HG03457 (cell line): ENCODE data around the gene FAM25G.
"Not testable (repeated sequence)": the region's sequence is repeated elsewhere in the genome, so short reads cannot be mapped to it uniquely, and the experiment has no call there.

Source experiments
- ATAC-seq: cut with Tn5 transposase; IDR thresholded peaks from one replicate; pipeline ENCODE4 v1.9.1; 2021; ENCODE audit warnings: moderate number of reproducible peaks; ENCODE audit not compliant: unreplicated experiment

FAM25G gene

DNA sequence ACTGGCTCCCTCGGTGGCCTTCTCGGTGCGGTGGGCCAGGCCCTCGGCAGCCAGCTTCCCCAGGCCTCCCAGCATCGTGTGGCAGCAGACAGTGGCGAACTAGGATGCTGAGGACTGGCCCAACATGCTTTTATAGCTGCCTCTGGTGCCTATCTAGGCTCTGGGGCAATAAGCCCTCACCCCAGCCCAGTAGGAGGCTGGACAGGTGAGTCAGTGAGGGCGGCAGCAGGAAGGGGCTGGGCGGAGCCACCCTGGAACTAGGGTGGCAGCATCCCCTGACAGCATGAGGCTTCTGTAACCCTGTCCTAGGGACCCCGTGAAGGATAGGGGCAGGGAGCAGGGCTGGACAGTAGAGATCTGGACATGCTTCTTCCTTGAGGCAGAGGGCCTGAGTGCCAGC is at the start of gene FAM25G:
TSS of gene FAM25G (minus strand) at position 101 of the 400 bp plus-strand sequence. CDS start at position 75, 26 bp downstream.
- ATAC-seq: not testable (repeated sequence)

DNA sequence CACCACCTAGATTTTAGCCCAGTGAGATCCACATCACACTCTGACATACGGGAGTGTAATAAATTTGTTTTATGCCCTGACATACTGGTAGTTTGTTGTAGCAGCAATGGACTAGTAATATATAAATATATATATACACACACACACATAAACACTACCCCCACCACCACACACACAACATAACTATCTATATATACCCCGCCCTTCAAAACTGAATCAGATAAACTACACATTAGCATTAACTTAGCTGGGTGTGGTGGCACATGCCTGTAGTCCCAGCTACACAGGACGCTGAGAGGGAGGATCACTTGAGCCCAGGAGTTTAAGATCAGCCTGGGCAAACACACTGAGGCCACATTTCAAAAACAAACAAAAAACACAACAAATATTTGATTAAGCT is 44.9 kb upstream of the FAM25G start:
- not testable (repeated sequence) for ATAC-seq

DNA sequence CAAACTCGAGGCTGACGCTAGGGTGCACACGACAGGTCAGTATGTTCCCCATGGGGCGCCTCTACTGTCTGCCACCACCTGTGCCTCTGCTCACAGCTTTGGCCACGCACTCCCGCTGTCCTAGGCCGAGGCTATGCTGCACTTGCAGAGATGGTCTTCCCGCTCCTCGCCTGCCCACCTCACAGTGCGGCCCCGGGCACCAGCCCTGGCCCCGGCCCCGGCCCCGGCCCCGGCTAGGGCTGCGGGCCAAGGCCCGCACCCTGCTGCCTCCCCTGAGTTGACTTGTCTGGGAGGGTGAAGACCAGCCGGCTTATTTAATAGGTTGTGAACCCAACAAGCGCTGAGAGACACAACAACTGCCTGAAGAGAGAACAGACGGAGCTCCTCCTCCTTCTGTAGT is 32.0 kb upstream of the FAM25G start, which contains the start of gene AGAP9:
TSS of gene AGAP9 (minus strand) at position 164 of the 400 bp plus-strand sequence. CDS start at position 52, 112 bp downstream.
- not testable (repeated sequence) for ATAC-seq

DNA sequence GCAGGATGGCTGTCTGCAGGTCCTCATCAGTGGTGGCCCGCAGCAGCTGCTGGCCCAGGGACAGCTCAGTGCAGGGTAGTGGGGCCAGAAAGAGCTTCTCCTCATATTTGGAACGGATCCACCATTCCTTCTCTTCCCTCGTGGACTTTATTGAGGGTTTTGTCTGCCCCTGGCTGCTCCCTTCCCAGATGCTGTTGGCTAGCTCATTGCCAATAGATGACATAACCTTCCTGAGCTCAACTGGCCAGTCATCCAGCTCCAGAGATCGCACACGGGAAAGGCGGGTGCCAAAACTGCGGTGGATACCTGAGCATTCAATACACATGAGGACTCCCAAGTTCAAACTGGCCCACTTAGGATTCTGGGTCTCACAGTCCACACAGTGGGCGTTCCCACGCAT is 10.8 kb upstream of the FAM25G start:
- ATAC-seq: not testable (repeated sequence)

DNA sequence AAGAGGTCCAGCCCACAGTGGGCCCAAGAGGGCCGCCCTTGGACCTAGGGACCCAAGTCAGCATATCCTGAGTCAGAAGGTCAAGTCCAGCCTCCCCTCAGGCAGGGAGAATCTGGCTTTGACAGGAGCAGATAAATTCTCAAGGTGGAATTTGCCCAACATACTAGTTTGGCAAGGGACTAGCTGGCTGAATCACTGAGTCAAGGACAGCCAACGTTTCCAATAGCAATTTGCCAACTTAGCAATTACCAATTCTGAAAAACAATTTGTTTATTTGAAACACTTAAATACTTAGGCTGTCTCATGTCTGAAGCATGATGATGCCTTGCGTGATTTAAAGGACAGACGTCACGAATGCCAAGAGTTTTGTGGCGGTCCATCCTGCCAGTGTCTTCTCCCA is 2.7 kb upstream of the FAM25G start:
- ATAC-seq: not testable (repeated sequence)

DNA sequence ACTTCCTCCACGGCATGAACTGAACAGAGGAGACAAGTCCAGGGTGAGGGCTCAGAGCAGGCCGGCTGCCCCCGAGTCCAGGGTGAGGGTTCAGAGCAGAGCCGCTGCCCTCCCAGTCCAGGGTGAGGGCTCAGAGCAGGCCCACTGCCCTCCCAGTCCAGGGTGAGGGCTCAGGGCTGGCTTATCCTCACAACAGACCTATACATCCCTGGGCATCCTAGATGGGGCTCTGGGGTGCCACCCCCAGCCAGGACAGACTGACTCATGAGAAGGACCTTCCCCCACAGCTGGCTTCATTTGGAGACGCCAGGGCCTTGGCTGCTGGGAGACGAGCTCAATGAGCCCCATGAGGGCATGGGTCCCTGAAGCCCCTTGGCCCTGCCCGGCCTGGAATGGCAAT is 1.9 kb downstream of the FAM25G start:
- not testable (repeated sequence) for ATAC-seq

DNA sequence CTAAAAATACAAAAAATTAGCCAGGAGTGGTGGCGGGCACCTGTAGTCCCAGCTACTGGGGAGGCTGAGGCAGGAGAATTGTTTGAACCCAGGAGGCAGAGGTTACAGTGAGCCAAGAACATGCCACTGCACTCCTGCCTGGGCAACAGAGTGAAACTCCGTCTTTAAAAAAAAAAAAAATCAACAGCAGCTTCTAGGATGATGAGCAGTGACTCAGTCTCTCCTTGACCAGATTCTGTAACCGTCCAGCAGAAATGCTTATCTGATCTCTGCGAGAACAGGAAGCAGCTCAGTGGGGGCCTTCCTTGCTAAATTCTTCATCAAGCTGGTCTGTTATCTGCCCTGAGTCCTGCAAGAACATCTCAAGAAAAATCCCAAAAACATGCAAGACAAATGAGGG is 5.6 kb downstream of the FAM25G start:
- ATAC-seq: not testable (repeated sequence)

DNA sequence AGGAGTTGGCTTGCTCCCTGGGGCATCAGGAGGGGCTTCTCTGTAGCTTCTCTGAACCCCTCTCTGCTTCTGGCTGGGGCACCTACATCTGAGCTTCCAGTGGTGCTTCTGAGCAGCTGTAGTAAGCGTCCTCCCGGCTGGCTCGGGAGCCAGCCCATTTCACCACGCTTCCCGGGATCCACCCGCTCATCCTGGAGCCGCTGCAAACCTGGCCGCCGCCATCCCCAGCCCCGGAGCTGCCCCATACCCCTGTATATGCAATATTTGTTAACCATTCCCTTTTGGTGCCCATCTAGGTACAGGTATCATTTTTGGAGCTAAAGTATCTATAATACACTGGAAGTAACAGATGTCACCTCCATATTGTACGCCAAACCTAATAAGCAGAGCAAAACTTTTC is 6.7 kb downstream of the FAM25G start:
- not testable (repeated sequence) for ATAC-seq

DNA sequence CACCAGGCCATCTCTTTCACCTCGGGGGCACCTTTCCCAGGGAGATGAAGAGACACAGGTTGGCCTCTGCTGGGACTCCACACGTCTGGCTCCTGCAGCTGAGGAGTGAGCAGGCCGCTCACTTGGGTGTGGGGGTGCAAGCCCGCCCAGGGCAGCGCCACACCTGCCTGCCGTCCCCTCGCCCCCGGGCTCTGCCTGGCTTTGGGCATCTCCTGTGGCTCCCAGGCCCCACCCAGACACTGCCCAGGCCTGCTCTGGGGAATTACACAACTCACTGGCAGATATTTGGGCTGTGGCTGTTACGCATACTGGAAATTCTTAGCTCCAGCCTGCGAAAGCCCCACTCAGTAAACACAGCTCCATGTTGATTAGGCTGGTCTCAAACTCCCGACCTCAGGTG is 7.6 kb downstream of the FAM25G start, which contains the start of gene ANXA8:
TSS of gene ANXA8 (minus strand) at position 193 of the 400 bp plus-strand sequence. CDS start at position 11, 182 bp downstream.
- not testable (repeated sequence) for ATAC-seq

DNA sequence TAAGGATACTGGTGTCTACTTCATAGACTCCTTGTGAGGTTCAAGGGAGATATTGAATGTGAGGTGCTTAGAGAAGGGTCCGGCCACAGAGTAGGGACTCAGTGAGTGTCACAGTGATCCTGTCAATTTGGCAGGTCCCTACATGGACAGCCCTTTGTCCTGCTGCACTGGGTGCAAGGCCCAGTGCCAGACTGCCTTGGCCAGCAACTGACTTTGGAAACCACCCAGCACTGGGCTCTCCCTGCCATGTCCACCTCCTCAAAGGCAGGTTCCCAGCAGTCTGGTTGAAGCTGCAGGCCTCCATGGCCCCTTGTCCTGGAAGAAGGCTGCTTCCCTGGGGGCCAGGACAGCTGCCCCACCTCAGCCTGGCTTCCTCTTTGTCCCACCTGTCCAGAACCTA is 9.1 kb downstream of the FAM25G start:
- ATAC-seq: not testable (repeated sequence)

DNA sequence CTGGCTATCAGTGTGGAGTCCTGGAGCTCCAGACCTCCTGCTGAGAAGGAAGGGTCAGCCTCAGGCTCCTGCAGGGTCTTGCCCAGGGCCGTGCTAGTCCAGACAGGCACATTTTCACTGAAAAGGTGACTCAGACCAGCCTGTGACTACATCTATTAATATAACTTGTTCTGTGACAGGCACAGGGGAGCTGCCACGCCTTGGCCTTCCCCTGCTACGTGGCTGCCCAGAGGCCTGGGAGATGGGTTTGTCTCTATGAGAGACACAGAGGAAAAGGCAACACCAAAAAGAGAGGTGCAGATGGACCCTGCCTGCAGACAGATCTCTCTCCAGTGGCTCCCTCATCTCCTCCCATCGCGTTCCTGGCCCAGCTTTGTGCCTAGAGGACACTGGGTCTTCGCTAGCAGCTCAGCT is 9.7 kb downstream of the FAM25G start:
- not testable (repeated sequence) for ATAC-seq

DNA sequence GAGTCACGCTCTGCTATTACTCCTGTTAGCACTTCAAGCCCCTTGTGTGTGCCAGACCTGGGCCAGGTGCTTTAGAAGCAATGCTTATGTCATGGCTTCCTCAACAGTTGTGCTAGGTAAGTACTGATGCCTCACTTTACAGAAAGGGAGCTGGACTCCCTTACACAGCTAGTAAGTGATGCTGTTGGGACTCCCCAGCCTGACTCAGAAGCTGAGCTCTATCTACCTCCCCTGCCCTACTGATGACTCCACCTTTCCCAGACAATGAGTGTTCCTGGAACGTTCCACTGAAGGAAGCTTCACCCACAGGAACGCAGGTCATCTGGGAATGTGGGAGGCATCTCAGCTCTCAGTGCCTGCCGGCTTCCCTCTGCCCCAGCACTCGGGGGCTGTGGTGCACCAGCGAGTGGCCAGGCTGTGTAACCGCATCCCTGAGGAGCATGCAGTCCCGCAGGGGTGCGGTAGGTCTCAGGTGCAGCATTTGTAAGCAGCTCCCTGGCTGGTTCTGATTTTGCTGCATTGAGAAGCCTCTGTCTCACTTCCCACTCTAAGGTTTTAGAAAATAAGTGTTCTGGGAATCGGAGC is 10.2 kb downstream of the FAM25G start:
- not testable (repeated sequence) for ATAC-seq

DNA sequence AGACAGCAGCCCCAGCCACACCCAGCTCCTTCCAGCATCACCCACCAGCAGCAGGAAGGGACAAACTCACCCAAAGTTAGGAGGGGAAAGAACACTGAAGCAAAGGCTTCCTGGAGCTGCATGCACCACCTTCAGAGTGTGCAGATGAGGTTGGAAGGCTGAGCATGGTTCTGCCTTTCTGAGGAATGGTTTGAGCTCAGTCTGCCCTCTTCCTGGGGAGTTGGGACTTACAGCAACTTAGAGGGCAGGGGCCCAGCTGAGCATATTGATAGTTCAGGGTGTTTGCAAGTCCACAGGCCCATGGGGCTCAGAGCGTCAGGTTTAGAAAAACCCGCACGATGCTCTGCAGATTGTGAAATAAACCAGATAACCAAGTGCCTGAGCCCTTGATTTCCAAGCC is 11.4 kb downstream of the FAM25G start:
- ATAC-seq: not testable (repeated sequence)

DNA sequence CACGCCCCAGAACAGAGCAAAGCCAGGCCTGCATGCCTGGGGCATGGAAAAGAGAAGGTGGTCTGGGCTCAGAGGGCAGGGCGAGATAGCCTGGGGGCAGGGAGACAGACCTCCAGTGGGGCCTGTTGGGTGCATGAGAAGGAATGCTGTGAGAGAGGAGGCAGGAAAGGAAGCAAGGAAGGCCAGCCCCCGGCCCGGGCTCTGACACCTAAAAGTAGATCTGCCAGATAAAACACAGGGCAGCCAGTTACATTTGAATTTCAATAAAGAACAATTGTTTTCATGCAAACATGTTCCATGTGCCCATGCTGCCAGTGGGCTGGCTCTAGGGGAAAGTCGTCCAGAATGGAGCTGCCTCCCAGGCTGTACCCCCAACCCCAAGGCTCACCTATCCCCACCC is 13.4 kb downstream of the FAM25G start:
- not testable (repeated sequence) for ATAC-seq

DNA sequence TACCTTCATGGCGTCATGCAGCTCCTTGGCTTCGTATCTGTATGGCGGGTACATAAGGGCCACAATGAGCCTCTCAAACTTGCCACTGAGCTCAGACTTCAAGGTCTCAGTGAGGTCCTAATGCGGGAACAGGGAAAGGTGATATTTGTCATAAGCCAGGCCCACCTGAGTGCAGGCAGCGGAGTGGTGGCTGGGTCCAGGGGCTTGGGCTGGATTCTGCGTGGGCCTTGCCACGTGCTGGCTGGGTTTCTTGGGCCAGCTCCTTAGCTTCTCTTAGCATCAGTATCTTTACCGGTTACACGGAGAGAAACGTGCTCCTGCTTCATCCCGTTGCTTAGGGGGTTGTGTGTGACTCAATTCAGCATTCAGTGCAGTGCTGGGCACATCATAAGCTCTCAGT is 14.4 kb downstream of the FAM25G start:
- not testable (repeated sequence) for ATAC-seq

DNA sequence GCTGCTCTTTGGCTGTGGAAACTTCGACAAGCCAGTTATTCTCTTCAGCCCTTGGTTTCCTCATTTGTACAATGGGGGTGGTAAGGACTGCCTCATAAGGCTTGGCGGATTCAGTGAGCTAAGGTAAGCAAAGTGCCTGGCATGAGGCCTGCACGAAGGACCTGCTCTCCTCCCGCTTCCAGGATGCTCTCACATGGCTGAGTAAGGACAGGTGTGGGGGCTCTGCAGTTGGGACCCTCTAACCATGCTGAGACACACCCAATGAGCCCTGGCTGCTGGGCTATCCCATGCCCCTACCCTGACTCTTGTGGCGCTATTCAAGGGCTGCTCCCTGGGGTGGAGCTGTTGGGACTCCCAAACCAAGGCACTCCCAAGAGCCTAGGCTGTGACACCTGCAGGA is 16.4 kb downstream of the FAM25G start:
- not testable (repeated sequence) for ATAC-seq

DNA sequence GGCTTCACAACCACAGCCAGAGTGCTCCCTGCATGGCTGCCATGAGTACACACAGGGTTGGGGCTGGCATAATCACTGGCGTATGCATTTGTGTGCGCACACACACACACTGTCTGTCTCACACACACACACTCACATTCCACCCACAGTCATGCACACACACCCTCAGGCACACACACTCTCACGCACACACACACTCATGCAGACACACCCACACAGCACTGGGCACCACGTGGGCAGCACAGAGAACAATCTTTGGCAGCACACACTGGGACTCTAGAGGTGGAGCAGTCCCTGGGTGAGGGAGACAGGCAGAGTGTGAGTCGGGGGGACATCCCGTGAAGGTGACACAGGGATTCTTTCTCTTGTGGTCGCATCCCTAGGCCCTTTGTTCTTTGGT is 18.0 kb downstream of the FAM25G start:
- ATAC-seq: not testable (repeated sequence)

DNA sequence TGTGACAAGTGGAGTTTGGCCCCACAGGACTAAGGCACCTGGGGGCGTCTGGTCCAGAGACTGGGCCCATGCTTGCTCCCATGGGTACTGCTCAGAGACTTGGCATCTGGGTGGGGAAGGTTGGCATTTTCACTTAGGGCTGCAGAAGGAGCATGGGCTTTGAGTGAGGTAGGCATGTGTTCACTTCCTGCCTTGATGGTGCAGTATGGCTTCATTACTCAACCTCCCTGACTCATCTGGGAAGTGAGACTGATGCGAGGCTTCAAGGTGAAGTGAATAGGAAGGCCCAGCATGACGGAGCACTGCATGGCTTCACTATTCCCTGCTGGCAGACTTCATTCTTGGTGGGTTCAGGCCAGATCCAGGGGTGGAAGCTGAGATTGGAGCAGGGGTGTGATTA is 18.9 kb downstream of the FAM25G start:
- ATAC-seq: not testable (repeated sequence)

DNA sequence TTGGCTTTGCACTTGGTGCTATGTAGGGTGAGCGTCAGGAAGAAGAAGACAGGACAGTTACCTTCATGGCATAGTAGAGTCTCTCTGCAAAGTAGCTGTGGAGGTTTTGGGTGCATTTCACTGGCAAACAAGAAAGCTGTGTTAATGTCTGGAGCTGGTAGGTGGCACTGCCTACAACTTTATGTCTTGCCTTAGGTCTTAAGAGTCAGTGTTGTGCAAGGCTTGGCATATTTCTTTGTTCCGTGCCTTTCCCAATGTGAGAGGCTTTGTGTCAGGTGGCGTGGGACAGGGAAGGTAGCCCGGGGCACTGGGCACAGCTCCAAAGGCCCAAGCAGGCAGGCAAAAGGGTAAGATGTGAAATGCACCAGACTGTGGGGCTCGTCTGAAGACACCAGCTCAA is 19.4 kb downstream of the FAM25G start:
- ATAC-seq: not testable (repeated sequence)

DNA sequence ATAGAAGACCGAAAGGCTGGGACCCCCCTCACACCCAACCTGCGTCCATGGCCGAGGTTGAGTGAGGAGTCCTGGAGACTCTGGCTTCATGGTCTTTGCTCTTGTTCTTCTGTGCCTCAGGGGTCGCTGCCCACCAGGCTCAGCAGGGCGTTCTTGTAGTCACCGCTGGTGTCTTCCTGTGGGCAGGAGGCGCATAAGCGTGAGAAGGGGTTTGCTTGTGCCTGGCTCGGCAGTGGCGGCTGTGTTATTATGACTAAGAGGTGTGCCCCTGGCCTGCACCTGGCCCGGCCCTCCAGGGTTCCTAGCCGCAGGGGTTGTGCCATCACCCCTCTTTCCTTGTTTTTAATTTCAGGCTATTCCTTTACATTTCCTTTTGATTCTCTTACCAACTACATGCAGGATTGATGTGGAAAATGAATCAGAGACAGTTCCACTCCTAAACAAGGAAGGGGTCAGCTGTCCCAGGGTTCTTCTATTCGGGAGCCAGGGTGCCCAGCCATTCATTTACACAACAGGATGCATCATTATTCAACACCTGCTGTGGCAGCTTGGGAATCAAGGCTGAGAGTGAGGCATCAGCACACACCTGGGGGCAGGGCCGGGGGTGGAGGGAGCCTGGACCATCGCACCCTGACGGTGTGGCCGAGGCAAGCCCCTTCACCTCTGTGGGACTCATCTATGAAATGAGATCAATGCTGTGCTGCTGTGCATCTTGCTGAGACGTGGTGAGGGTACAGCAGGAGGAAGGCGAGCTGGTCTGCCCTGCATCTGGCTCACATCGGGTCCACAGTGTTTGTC is 22.6 kb downstream of the FAM25G start:
- not testable (repeated sequence) for ATAC-seq

DNA sequence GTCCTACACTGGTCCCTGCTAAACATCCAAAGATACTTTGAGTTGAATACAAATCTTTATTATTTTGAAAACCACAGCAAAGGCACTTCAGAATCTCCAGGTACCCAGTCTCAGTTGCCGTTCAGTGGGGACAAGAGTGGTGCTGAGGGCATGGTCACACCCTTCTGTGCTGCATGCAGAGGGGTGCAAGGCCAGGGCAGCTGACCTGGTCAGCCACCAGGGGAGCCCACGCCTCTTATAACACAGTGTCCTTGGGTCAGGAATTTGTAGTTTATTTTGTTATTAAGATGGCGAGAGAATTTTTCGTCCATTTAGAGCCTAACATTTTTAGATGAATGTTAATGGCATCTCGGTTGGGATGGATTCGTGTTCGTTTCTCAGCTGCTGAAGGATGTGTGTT is 23.5 kb downstream of the FAM25G start:
- not testable (repeated sequence) for ATAC-seq

DNA sequence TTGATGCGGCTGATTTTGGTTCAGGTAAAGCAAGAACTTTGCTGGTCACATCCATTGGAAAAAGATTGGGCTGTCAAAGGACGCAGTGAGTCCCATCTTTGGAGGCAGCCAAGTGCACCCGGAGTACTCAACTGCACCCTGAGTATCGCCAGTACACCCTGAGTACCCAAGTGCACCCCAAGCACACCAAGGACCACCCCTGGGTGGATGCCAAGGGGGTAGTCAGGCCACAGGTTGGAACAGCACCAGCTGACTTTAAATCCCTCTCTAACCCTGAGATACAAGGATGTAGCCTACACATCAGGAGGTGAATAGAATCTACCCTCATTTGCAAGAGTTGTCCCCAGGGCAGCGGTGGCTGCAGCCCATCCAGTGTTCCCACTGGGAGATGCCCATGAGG is 24.0 kb downstream of the FAM25G start:
- not testable (repeated sequence) for ATAC-seq
